Occipital lobe (tissue), 3 donors: Measurements from ENCODE around the gene HELZ. TPM values are rescaled to one million over a fixed set of nuclear protein-coding genes. Genes with fewer than 3 reads are reported as not detected.

Experiments used
- DNase-seq: peaks from one replicate; lab custom pipeline; 2025; lab: John Stamatoyannopoulos, UW
- small RNA-seq: library from RNA; depleted of rRNA; stranded (forward); fragments of <200 nt; gene quantifications from one replicate; pipeline ENCODE3, GENCODE V24; 2014
- total RNA-seq: library from RNA; depleted of rRNA; stranded (reverse); fragments of >200 nt; gene quantifications from one replicate; pipeline ENCODE4 v1.2.3, GENCODE V29; 2014

HELZ gene
- total RNA-seq, 1 donor from 2014 or later: 58.0 TPM

- DNase-seq: no peak
These were observed 212.0 kb downstream of the HELZ start for GRCh38 chr17:67032985-67033384.

DNA sequence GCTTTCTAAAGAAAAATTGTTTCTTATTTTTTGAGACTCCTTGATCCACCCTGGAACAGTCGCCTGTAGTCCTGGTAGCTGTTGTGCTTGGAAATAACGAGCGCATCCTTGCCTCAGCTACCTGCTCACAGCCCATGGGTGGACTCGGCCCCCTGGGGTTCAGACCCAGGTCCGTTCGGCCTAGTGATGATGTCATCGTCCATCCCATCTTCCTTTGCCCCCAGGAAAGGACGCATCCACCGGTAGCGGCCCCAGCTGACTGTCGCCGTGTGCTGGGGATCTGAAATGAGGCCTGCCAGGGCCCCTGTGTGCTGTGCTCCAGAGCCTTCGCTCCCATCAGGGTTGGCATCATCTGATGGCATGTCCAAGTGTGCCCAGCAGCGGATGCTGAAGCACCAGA, 212.6 kb downstream of the HELZ start:
- DNase-seq: no peak

DNA sequence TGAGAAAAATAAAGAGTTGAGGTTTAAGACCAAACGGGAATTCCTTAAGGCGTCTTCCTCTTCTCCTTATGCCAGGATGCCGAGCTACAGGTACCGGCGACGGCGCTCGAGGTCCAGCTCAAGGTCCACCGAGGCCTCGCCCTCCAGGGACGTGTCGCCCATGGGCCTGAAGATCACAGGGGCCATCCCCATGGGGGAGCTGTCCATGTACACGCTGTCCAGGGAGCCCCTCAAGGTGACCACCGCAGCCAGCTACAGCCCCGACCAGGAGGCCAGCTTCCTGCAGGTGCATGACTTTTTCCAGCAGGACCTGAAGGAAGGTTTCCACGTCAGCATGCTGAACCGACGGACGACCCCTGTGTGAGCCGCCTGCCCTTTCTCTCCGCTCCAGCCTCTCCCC, 214.4 kb downstream of the HELZ start:
- no peak for DNase-seq

GRCh38 chr17:67027031-67027628, 217.9 kb downstream of the HELZ start:
- no peak for DNase-seq

- no peak for DNase-seq
These were observed 218.7 kb downstream of the HELZ start for GRCh38 chr17:67026341-67026740.

GRCh38 chr17:67025216-67025792, 219.7 kb downstream of the HELZ start:
- DNase-seq: no peak

GRCh38 chr17:67024736-67025135, 220.3 kb downstream of the HELZ start:
- no peak for DNase-seq

GRCh38 chr17:67022451-67022810, 222.6 kb downstream of the HELZ start:
- no peak for DNase-seq

DNA sequence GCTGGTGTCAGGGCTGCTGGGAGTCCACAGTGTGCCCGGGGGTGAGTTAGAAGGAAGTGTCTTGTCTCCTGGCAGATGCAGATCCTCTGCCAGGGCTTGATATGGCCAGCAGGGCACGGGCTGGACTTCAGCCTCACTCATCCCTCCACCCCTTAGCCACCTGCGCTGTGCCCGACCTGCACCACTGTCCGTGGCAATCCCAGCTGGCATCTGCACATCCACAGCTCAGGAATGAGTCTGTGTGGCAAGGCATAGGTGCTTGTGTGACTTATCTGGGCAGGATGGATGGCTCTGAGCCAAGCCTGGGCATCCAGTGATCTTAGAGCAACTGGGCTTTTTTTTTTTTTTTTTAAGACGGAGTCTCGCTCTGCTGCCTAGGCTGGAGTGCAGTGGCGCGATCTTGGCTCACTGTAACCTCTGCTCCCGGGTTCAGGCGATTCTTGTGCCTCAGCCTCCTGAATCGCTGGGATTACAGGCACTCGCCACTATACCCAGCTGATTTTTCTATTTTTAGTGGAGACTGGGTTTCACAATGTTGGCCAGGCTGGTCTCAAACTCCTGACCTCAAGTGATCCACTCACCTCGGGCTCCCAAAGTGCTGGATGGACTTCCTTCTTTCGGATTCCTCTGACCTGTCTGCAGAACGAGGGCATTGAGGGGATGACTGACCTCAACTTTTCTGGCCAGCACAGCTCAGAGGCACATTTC, 223.1 kb downstream of the HELZ start:
- DNase-seq: no peak

DNA sequence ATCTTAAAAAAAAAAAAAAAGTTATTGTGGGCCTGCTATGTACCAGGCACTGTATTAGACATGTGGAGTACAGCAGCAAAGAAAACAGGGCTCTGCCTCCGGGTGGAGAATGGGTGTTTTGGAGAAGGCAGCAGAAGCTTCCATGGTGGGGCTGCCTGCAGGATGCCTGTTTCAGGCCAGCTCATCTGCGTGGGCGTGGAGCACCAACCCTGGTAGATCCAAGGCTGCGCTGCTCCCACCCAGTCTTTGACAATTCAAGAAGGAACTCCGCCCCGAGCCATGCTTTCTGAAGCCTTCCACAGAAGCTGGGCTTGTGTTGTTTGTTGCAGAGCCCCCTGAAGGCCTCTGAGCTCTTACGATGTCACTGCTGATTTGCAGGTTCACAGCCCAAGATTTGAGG, 223.8 kb downstream of the HELZ start:
- DNase-seq: no peak

Small RNA genes lying within 50 kb of the gene (small RNA-seq; reads per million reads assigned to genes)
- not detected for gene AC007448.1
- not detected for gene RF00393
- not detected for gene RNA5SP447

Other genes starting within 250 kb of the HELZ start
- 0.47 TPM for gene CACNG1, start 200.6 kb downstream of the HELZ start, total RNA-seq
- gene PSMD12, start 121.4 kb upstream of the HELZ start, total RNA-seq: 53.5 TPM
- gene PITPNC1, start 132.1 kb upstream of the HELZ start, total RNA-seq: 60.8 TPM